Naive thymus-derived CD8-positive, alpha-beta T cell (primary cell): Measurements from ENCODE around the gene DAD1. TPM values are rescaled to one million over a fixed set of nuclear protein-coding genes. Genes with fewer than 3 reads are reported as not detected.
A peak's percentile ranks its signal among the peaks of the same experiment; 100 is the strongest.
"Not testable (repeated sequence)": the region's sequence is repeated elsewhere in the genome, so short reads cannot be mapped to it uniquely, and the experiment has no call there.

Experiments
- ATAC-seq, 2 donors: fragments of 150-1000 bp; cut with Tn5 transposase in 1 of 2; sonication (Bioruptor Pico), chemical (Tn5 transposase) in 1 of 2; 1 replicate in 1 of 2; 2 replicates in 1 of 2; pipeline ENCODE4 v1.10.0; 2021; ENCODE audit warnings: mild to moderate bottlenecking in 2 of 2, moderate library complexity in 2 of 2
- POLR2A ChIA-PET: fragments of 350-600 bp; sonication (Branson Sonifier 250); formaldehyde crosslinking; loops from one replicate; lab custom pipeline; 2021; ENCODE audit warnings: antibody characterized with exemption; lab: Charles Lee
- DNase-seq, 10 donors: peaks; one replicate each; pipeline versions ENCODE4 v3.0.0 to v3.0.0-alpha.2; 2020 to 2022
- H3K27ac Mint-ChIP-seq, 10 donors: one replicate each; pipeline ENCODE4 v1.8.0; 2020 to 2022; ENCODE audit warnings: mild to moderate bottlenecking in 10 of 10, mixed read lengths in 10 of 10, moderate library complexity in 4 of 10, inconsistent platforms in 1 of 10
- H3K27me3 Mint-ChIP-seq, 5 donors: one replicate each; pipeline ENCODE4 v1.8.0; 2021 to 2022; ENCODE audit warnings: mixed read lengths in 5 of 5
- H3K36me3 Mint-ChIP-seq, 3 donors: one replicate each; pipeline ENCODE4 v1.8.0; 2020 to 2022; ENCODE audit warnings: mixed read lengths in 3 of 3, mild to moderate bottlenecking in 2 of 3, inconsistent platforms in 1 of 3
- H3K4me1 Mint-ChIP-seq, 4 donors: one replicate each; pipeline ENCODE4 v1.8.0; 2021 to 2022; ENCODE audit warnings: mixed read lengths in 4 of 4
- H3K4me3 Mint-ChIP-seq, 10 donors: one replicate each; pipeline ENCODE4 v1.8.0; 2020 to 2022; ENCODE audit warnings: mild to moderate bottlenecking in 10 of 10, mixed read lengths in 10 of 10, moderate library complexity in 6 of 10, inconsistent platforms in 1 of 10
- H3K9me3 Mint-ChIP-seq, 9 donors: one replicate each; pipeline ENCODE4 v1.8.0; 2020 to 2022; ENCODE audit warnings: mixed read lengths in 9 of 9, mild to moderate bottlenecking in 3 of 9, inconsistent platforms in 1 of 9, moderate library complexity in 1 of 9
- polyA plus RNA-seq, 3 donors: library from polyadenylated mRNA; unstranded; fragments of 300-500 nt; fragmentation: Illumina TruSeq; gene quantifications; one replicate each; pipeline ENCODE4 v1.2.3, GENCODE V29; 2021
- total RNA-seq, 8 experiments: library from RNA in 2 of 8; stranded (reverse) in 2 of 8; gene quantifications; one replicate each; pipeline ENCODE4 v1.2.3 and lab custom pipeline; 2021 to 2026

The DAD1 gene
- total and polyA plus RNA-seq, 5 experiments from 2014 or later, result 120 to 660 (median 610) TPM

DNA sequence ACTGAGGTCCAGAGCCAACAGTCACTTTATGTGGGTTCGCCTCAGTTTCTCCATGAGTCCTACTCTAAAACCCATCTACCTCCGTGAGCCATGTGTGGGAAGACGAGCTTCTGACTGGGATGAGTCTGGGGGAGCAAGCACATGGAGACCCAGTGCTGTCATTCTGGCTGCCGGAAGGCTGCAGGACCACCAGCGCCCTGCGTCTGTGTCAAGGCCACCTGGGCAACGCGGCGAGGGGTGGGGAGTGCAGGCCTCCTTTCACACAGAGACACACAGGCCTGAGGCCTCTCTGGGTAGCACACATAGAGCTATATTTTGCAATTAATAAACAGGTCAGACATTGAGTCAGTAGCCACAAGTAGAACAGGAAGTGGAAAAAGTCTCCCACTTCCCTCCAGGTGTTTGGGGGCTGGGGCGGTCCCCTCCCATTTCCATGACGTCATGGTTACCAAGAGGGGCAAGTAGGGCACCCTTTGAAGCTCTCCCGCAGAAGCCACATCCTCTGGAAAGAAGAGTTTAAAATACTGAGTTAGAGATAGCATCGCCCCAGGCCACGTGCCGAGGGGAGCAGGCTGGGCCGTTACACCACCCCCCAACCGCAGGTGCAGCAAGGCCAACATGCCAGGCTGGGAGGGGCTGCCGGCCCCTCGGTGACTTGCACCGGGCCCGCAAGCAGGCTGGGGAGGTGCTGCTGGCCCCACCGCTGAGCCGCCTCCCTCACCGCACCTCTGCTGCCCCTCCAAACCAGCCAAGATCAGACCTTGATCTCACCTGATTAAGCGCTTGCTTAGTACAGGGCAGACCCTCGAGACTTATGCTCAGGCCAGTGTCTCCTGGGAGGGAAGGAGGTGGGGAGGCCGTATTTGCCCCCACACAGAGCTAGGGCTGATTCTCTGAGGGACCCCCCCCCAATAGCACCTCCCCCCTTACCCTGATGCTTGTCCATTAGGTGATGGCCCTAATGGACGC, 32.7 kb downstream of the DAD1 start:
- Mint-ChIP-seq H3K4me1 (peaks cover 52 to 95% (median 90%) of the 10 kb centered on the region in 4 donors), H3K27ac (peak overlapping the region; percentile 96 to 100 (median 99)), H3K27me3 (peaks cover 0 to 4% (median 0%) of the 10 kb centered on the region in 5 donors), H3K36me3 (peaks cover 4 to 21% (median 17%) of the 10 kb centered on the region in 3 donors), H3K4me3 (peak overlapping the region; percentile 61 to 97 (median 80)), H3K9me3 (peaks cover 0 to 4% (median 0%) of the 10 kb centered on the region in 9 donors)
- peak; percentile 63 to 78 for ATAC-seq
- POLR2A ChIA-PET, result interaction anchor here (0.6 to 13.3 kb wide), 69 partner anchors 10 to 915 kb away, joined by 3 to 879 read pairs (median 4); partner anchors contain the start of genes ABHD4, ACIN1, C14orf119 and DAD1
- peak; percentile 86 to 100 (median 98) for DNase-seq

DNA sequence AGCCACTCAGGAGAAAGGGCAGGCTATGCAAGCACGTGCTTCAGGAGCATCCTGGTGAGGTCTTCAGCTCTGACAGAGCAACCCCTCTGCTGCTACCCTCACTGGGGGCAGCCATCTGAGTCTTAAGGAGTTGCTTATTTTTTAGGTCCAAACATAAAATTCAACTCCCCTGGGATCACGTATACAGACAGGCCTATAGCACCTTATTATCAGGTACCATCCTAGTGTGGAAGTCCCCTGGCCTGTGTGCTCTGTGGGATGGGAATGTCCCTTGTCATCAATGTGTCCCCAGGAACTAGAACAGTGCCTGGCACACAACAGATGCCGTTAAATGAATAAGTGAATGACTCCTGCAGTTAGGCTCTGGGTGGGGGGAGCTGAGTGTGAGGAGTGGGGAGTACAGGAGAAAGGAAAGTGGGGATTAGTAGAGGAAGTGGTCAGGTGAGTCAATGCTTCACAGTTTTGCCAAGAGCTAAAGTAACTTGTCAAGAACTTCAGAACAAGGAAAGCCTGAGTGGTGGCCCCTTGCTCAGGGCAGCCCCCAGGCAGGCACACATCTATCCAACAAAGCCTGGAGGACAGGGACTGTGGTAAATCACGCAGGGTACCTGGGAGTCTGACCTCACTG, 33.5 kb downstream of the DAD1 start:
- H3K27me3 Mint-ChIP-seq, result peaks cover 0 to 4% (median 0%) of the 10 kb centered on the region in 5 donors
- peaks cover 0 to 4% (median 0%) of the 10 kb centered on the region in 9 donors for H3K9me3 Mint-ChIP-seq
- H3K4me3 Mint-ChIP-seq, result peak overlapping the region; percentile 61 to 97 (median 80)
- POLR2A ChIA-PET, result interaction anchor here (0.6 to 13.3 kb wide), 52 partner anchors 9 to 914 kb away, joined by 3 to 879 read pairs (median 5); partner anchors contain the start of genes ACIN1, C14orf119, DAD1 and MRPL52
- DNase-seq, result peak in 3 of 10 donors; percentile 38 to 66 (median 61)
- peak overlapping the region; percentile 96 to 100 (median 99) for H3K27ac Mint-ChIP-seq
- peaks cover 54 to 95% (median 91%) of the 10 kb centered on the region in 4 donors for H3K4me1 Mint-ChIP-seq
- ATAC-seq, result peak; percentile 9 to 13
- H3K36me3 Mint-ChIP-seq, result peaks cover 4 to 29% (median 25%) of the 10 kb centered on the region in 3 donors

DNA sequence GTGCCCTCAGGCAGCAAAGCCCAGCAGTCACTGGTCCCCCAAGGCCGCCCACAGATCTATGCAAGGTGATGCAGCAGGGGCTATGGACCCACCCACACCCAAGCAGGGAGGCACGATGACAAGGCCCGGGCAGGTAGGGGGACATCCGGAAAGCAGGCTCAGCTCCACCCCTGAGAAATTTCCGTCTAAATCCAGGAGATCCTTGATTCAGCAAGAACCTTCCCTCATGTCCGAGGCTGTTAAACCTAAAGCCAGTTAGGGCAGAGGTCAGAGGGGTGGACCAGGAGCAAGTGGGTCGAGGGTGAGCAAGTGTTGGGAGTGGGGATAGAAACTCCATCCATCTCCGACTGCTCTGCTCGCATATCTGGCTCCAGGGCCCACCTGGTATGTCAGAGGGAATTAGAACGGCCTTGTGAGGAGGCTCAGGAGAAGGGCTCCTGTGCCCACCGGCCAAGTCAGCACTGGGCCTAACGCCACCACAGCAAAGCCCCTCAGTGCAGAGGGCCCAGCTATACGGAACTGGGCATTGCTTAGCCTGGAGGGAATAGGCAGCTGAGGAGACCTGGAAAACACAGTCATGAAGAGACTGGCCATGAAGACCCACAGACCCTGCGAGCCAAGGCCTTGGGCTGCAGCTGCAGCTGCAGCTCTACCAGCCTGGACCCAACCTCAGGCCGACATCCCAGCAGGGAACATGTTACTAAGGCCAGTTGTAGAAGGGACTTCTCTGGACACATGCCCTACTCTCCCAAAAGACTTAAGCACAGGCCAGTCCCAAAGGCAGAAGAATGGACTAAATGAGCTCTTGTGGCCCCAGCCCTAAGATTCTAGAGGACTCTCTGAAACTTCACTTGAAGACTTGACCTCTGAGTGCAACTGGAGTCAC, 34.3 kb downstream of the DAD1 start:
- Mint-ChIP-seq H3K27ac (peak overlapping the region; percentile 96 to 100 (median 99)), H3K36me3 (peaks cover 6 to 37% (median 32%) of the 10 kb centered on the region in 3 donors), H3K9me3 (peaks cover 0 to 4% (median 0%) of the 10 kb centered on the region in 9 donors), H3K4me1 (peaks cover 53 to 95% (median 92%) of the 10 kb centered on the region in 4 donors), H3K4me3 (peak overlapping the region in 9 of 10 donors; percentile 61 to 97 (median 80)), H3K27me3 (peaks cover 0 to 4% (median 0%) of the 10 kb centered on the region in 5 donors)
- POLR2A ChIA-PET, result interaction anchor here (1.1 to 13.3 kb wide), 18 partner anchors 8 to 831 kb away, joined by 3 to 879 read pairs (median 10); partner anchors contain the start of genes DAD1 and OXA1L
- no peak for ATAC-seq
- DNase-seq, result peak in 2 of 10 donors; percentile 16 to 25

DNA sequence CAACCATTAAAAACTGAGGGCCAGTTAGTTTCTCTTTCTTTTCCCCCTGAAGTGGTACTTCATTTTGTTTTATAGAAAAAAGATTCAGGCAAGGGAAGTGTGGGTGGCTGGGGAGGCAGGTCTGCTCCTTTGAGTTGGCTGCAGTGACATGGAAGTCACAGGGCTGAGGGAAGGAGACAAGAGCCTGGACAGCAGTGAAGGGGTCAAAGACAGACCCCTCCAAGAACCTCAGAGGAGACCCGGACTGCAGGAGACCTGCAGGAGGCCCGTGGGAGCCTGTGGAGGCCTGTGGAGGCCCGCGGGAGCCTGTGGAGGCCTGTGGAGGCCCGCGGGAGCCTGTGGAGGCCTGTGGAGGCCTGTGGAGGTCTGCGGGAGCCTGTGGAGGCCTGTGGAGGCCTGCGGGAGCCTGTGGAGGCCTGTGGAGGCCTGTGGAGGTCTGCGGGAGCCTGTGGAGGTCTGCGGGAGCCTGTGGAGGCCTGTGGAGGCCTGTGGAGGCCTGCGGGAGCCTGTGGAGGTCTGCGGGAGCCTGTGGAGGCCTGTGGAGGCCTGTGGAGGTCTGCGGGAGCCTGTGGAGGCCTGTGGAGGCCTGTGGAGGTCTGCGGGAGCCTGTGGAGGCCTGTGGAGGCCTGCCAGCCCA, 35.0 kb downstream of the DAD1 start:
- DNase-seq, result peak in 3 of 10 donors; percentile 43 to 53 (median 46)
- H3K36me3 Mint-ChIP-seq, result peaks cover 14 to 44% (median 39%) of the 10 kb centered on the region in 3 donors
- not testable (repeated sequence) for ATAC-seq, H3K27me3 Mint-ChIP-seq, H3K9me3 Mint-ChIP-seq
- POLR2A ChIA-PET, result interaction anchor here (0.8 to 13.3 kb wide), 7 partner anchors 7 to 843 kb away, joined by 3 to 879 read pairs (median 100); no protein-coding TSS in a partner anchor
- H3K27ac Mint-ChIP-seq, result peak overlapping the region; percentile 97 to 100 (median 99)
- H3K4me1 Mint-ChIP-seq, result peaks cover 52 to 96% (median 92%) of the 10 kb centered on the region in 4 donors
- H3K4me3 Mint-ChIP-seq, result peak overlapping the region; percentile 43 to 91 (median 76)

DNA sequence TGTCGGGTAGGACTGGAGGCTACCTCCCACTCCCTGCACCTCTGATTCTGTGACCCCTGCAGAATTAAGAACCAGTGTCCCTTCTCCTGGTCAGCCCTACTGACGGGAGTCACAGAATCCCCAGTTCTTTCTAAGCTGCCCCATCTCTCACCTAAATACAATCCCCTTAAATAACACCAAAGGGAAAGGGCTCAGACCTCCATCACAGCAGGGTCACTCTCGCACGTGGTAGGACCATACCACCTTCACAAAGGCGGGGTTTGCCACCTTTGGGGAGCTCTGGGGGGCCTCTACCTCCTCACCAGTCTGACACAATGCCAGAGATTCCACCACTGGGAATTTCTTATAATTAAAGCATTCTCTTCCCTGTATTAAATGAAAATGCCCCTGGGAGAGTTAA, 35.6 kb downstream of the DAD1 start:
- no peak for DNase-seq
- ATAC-seq, result no peak
- Mint-ChIP-seq H3K9me3 (peaks cover 0 to 4% (median 0%) of the 10 kb centered on the region in 9 donors), H3K4me1 (peaks cover 50 to 96% (median 91%) of the 10 kb centered on the region in 4 donors), H3K27me3 (peaks cover 0 to 4% (median 0%) of the 10 kb centered on the region in 5 donors), H3K4me3 (peak overlapping the region; percentile 43 to 84 (median 75)), H3K36me3 (peaks cover 17 to 50% (median 43%) of the 10 kb centered on the region in 3 donors), H3K27ac (peak overlapping the region; percentile 96 to 100 (median 97))
- POLR2A ChIA-PET, result interaction anchor here (0.7 to 13.3 kb wide), 8 partner anchors 10 to 842 kb away, joined by 3 to 879 read pairs (median 18); no protein-coding TSS in a partner anchor

DNA sequence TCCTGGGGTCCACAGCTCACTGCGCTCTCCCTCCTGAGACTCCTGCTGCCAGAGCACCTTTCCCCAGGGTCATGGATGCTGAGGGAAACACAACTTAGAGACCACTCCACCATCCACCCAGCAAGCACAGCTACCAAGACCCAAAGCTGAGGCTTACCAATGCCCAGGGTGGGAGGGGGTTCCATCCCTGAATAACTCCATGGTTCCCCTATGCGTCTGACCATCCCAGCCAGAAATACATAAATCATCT, 36.3 kb downstream of the DAD1 start:
- no peak for ATAC-seq
- peak in 1 of 10 donors; percentile 9 for DNase-seq
- H3K36me3 Mint-ChIP-seq, result peaks cover 23 to 57% (median 49%) of the 10 kb centered on the region in 3 donors
- peaks cover 0 to 4% (median 0%) of the 10 kb centered on the region in 5 donors for H3K27me3 Mint-ChIP-seq
- H3K27ac Mint-ChIP-seq, result peak overlapping the region; percentile 96 to 100 (median 97)
- peaks cover 0 to 4% (median 0%) of the 10 kb centered on the region in 9 donors for H3K9me3 Mint-ChIP-seq
- H3K4me1 Mint-ChIP-seq, result peaks cover 57 to 96% (median 91%) of the 10 kb centered on the region in 4 donors
- POLR2A ChIA-PET, result interaction anchor here (0.5 to 13.3 kb wide), 13 partner anchors 11 to 829 kb away, joined by 3 to 879 read pairs (median 4); no protein-coding TSS in a partner anchor
- peak overlapping the region; percentile 38 to 92 (median 82) for H3K4me3 Mint-ChIP-seq

DNA sequence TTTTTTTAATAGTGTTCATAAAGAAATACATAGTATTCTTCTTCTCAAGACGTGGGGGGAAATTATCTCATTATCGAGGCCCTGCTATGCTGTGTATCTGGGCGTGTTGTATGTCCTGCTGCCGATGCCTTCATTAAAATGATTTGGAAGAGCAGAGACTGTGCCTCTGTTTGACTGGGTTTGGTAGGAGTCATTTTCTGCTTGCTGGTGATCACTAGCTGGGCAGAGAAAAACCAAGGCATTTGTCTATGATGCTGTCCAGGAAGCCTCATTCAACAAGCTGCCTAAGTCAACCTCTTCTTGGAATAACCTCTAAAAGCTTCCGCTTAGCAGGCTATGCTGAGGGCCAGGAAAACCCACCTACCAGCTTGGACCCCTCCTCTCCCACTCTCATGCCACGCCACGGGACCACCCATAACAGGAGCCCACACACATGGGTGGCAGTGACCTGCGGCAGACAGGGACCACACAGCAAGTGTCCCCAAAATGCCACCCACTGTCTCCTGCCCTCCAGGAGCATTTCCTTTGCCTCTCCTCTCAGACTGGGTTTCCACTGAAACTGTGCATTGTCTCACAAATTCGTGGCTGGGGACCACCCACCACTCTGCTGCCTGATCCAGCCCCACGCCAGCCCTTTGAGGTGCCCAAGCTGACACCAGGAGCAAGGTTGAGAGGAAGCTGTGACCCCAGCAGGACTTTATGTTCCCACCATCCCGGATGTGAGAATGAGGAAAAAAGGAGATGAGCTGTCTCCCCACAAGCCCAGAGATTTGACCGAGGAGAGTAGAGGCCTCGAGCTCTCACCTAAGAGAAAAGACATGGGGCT, 36.8 kb downstream of the DAD1 start:
- peak in 2 of 10 donors; percentile 20 to 44 for DNase-seq
- Mint-ChIP-seq H3K27ac (peak overlapping the region; percentile 96 to 100 (median 97)), H3K9me3 (peaks cover 0 to 4% (median 0%) of the 10 kb centered on the region in 9 donors), H3K4me1 (peaks cover 57 to 96% (median 91%) of the 10 kb centered on the region in 4 donors), H3K4me3 (peak overlapping the region; percentile 73 to 92 (median 83)), H3K27me3 (peaks cover 0 to 4% (median 0%) of the 10 kb centered on the region in 5 donors), H3K36me3 (peaks cover 24 to 62% (median 52%) of the 10 kb centered on the region in 3 donors)
- POLR2A ChIA-PET, result interaction anchor here (0.5 to 13.3 kb wide), 14 partner anchors 11 to 828 kb away, joined by 3 to 879 read pairs (median 4); no protein-coding TSS in a partner anchor
- no peak for ATAC-seq

DNA sequence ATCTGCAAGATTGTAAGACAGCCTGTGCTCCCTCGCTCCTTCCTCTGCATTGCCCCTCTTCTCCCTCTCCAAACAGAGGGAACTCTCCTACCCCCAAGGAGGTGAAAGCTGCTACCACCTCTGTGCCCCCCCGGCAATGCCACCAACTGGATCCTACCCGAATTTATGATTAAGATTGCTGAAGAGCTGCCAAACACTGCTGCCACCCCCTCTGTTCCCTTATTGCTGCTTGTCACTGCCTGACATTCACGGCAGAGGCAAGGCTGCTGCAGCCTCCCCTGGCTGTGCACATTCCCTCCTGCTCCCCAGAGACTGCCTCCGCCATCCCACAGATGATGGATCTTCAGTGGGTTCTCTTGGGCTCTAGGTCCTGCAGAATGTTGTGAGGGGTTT, 37.4 kb downstream of the DAD1 start:
- POLR2A ChIA-PET, result interaction anchor here (0.9 to 13.3 kb wide), 10 partner anchors 12 to 828 kb away, joined by 3 to 879 read pairs (median 5); no protein-coding TSS in a partner anchor
- Mint-ChIP-seq H3K27me3 (peaks cover 0 to 4% (median 0%) of the 10 kb centered on the region in 5 donors), H3K27ac (peak overlapping the region; percentile 96 to 100 (median 97)), H3K9me3 (peaks cover 0 to 4% (median 0%) of the 10 kb centered on the region in 9 donors), H3K36me3 (peaks cover 24 to 68% (median 52%) of the 10 kb centered on the region in 3 donors), H3K4me3 (peak overlapping the region; percentile 73 to 92 (median 83)), H3K4me1 (peaks cover 56 to 97% (median 94%) of the 10 kb centered on the region in 4 donors)
- peak in 1 of 10 donors; percentile 37 for DNase-seq
- ATAC-seq, result no peak

DNA sequence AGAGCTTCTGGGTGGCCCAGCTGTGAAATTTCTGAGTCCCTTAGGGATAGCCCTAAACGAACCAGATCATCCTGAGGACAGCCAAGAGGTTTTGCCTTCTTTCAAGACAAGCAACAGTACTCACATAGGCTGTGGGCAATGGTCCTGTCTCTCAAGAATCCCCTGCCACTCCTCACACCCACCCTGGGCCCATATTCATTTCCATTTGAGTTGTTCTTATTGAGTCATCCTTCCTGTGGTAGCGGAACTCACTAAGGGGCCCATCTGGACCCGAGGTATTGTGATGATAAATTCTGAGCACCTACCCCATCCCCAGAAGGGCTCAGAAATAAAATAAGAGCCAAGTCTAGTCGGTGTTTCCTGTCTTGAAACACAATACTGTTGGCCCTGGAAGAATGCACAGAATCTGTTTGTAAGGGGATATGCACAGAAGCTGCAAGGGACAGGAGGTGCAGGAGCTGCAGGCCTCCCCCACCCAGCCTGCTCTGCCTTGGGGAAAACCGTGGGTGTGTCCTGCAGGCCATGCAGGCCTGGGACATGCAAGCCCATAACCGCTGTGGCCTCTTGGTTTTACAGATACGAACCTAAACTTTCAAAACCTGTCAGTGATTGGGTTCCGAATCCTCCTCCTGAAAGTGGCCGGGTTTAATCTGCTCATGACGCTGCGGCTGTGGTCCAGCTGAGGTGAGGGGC, 38.9 kb downstream of the DAD1 start:
- ATAC-seq (peak; percentile 58 to 61), DNase-seq (peak in 9 of 10 donors; percentile 50 to 85 (median 62))
- peaks cover 24 to 83% (median 62%) of the 10 kb centered on the region in 3 donors for H3K36me3 Mint-ChIP-seq
- H3K27ac Mint-ChIP-seq, result peak overlapping the region; percentile 96 to 100 (median 97)
- POLR2A ChIA-PET, result interaction anchor here (0.6 to 13.3 kb wide), 17 partner anchors 13 to 909 kb away, joined by 3 to 879 read pairs (median 4); partner anchors contain the start of gene DAD1
- peaks cover 50 to 97% (median 95%) of the 10 kb centered on the region in 4 donors for H3K4me1 Mint-ChIP-seq
- peak overlapping the region; percentile 73 to 92 (median 83) for H3K4me3 Mint-ChIP-seq
- no peaks in the 10 kb centered on the region for H3K9me3 Mint-ChIP-seq
- H3K27me3 Mint-ChIP-seq, result no peaks in the 10 kb centered on the region
